Activated CD4-positive, alpha-beta T cell treated with anti-CD3 and anti-CD28 coated beads for 1 hour (primary cell): ENCODE measurements around the gene OTX1.
"Not testable (repeated sequence)": the region's sequence is repeated elsewhere in the genome, so short reads cannot be mapped to it uniquely, and the experiment has no call there.

ENCODE experiments used
- DNase-seq: peaks from one replicate; pipeline ENCODE4 v3.0.0-alpha.2; 2020

OTX1 gene

GRCh38 chr2:63050334-63051041, at the start of gene OTX1:
Gene OTX1, plus strand, starts transcription at chr2:63050830. Its CDS starts 2,161 bp downstream, at chr2:63052991.
- DNase-seq, result no peak

- DNase-seq, result no peak
Measured at GRCh38 chr2:63001576-63001975, 49.1 kb upstream of the OTX1 start.

- DNase-seq, result no peak
Measured at GRCh38 chr2:63003351-63003750, 47.3 kb upstream of the OTX1 start.

GRCh38 chr2:63007813-63008458, 42.7 kb upstream of the OTX1 start:
- DNase-seq, result no peak

- no peak for DNase-seq
Measured at GRCh38 chr2:63008838-63009237, 41.8 kb upstream of the OTX1 start.

GRCh38 chr2:63009490-63009889, 41.1 kb upstream of the OTX1 start:
- no peak for DNase-seq

- no peak for DNase-seq
Measured at GRCh38 chr2:63012541-63012940, 38.1 kb upstream of the OTX1 start.

GRCh38 chr2:63013438-63013837, 37.2 kb upstream of the OTX1 start:
- DNase-seq, result no peak

- DNase-seq, result no peak
Measured at GRCh38 chr2:63015389-63015788, 35.2 kb upstream of the OTX1 start.

GRCh38 chr2:63018439-63018838, 32.2 kb upstream of the OTX1 start:
- DNase-seq, result no peak

- DNase-seq, result not testable (repeated sequence)
Measured at GRCh38 chr2:63019686-63020085, 30.9 kb upstream of the OTX1 start.

- DNase-seq, result no peak
Measured at GRCh38 chr2:63023444-63023843, 27.2 kb upstream of the OTX1 start.

- no peak for DNase-seq
Measured at GRCh38 chr2:63027220-63027619, 23.4 kb upstream of the OTX1 start.

- DNase-seq, result no peak
Measured at GRCh38 chr2:63029058-63029457, 21.6 kb upstream of the OTX1 start.

GRCh38 chr2:63034526-63034925, 16.1 kb upstream of the OTX1 start:
- no peak for DNase-seq

- DNase-seq, result no peak
Measured at GRCh38 chr2:63035169-63035568, 15.5 kb upstream of the OTX1 start.

GRCh38 chr2:63035660-63036059, 15.0 kb upstream of the OTX1 start:
- no peak for DNase-seq

- no peak for DNase-seq
Measured at GRCh38 chr2:63038034-63038433, 12.6 kb upstream of the OTX1 start.

GRCh38 chr2:63040586-63040985, 10.0 kb upstream of the OTX1 start:
- DNase-seq, result no peak

GRCh38 chr2:63041592-63041991, 9.0 kb upstream of the OTX1 start:
- no peak for DNase-seq

- DNase-seq, result no peak
Measured at GRCh38 chr2:63044362-63045327, 6.0 kb upstream of the OTX1 start.

- no peak for DNase-seq
Measured at GRCh38 chr2:63046552-63046951, 4.1 kb upstream of the OTX1 start.

- no peak for DNase-seq
Measured at GRCh38 chr2:63046961-63047320, 3.7 kb upstream of the OTX1 start.
